Endothelial cell of umbilical vein (primary cell): ENCODE measurements around the gene ARL2BP.
"Not testable (repeated sequence)": the region's sequence is repeated elsewhere in the genome, so short reads cannot be mapped to it uniquely, and the experiment has no call there.

ENCODE experiments used
- EZH2 ChIP-seq: IDR thresholded peaks from 2 replicates; pipeline ENCODE4 v1.6.1; 2012; ENCODE audit warnings: borderline replicate concordance, low read depth, mild to moderate bottlenecking, moderate library complexity, low read length, inconsistent platforms; ENCODE audit not compliant: severe bottlenecking
- FOS ChIP-seq: IDR thresholded peaks from 2 replicates; pipeline ENCODE4 v1.6.1; 2011; ENCODE audit warnings: mild to moderate bottlenecking, low read length, moderate library complexity, borderline replicate concordance; ENCODE audit not compliant: insufficient read depth
- JUN ChIP-seq: IDR thresholded peaks from 2 replicates; pipeline ENCODE4 v1.6.1; 2011; ENCODE audit warnings: borderline replicate concordance, low read depth; ENCODE audit not compliant: insufficient read length, insufficient read depth
- POLR2A ChIP-seq: IDR thresholded peaks from 2 replicates; pipeline ENCODE4 v1.6.1; 2012; ENCODE audit warnings: low read depth, mild to moderate bottlenecking, control low read depth, low read length
- POLR2AphosphoS5 ChIP-seq: IDR thresholded peaks from 2 replicates; pipeline ENCODE4 v1.6.1; 2012; ENCODE audit warnings: low read depth, mild to moderate bottlenecking, control low read depth, low read length, moderate library complexity; ENCODE audit not compliant: insufficient read depth
- TF ChIP-seq, protein P1 (sequence below), 2 donors: IDR thresholded peaks; 1 replicate in 1 of 2; 2 replicates in 1 of 2; pipeline ENCODE4 v1.5.1; 2011; ENCODE audit warnings: low read length in 2 of 2, mild to moderate bottlenecking in 2 of 2, moderate library complexity in 2 of 2, control low read depth in 1 of 2, inconsistent platforms in 1 of 2, low read depth in 1 of 2; ENCODE audit not compliant: insufficient read depth in 1 of 2; ENCODE audit errors: extremely low read depth in 1 of 2

DNA sequence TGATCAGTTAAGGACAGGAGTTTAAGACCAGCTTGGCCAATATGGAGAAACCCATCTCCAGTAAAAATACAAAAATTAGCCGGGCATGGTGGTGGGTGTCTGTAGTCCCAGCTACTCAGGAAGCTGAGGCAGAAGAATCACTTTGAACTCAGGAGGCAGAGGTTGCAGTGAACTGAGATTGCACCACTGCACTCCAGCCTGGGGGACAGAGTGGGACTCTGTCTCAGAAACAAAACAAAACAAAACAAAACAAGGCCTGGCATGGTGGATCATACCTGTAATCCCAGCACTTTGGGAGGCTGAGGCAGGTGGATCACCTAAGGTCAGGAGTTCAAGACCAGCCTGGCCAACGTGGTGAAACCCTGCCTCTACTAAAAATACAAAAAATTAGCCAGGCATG lies 22.3 kb downstream of the ARL2BP start:
- TF ChIP-seq FOS, POLR2AphosphoS5, POLR2A, JUN, EZH2: not testable (repeated sequence)
- TF ChIP-seq, protein P1, sequence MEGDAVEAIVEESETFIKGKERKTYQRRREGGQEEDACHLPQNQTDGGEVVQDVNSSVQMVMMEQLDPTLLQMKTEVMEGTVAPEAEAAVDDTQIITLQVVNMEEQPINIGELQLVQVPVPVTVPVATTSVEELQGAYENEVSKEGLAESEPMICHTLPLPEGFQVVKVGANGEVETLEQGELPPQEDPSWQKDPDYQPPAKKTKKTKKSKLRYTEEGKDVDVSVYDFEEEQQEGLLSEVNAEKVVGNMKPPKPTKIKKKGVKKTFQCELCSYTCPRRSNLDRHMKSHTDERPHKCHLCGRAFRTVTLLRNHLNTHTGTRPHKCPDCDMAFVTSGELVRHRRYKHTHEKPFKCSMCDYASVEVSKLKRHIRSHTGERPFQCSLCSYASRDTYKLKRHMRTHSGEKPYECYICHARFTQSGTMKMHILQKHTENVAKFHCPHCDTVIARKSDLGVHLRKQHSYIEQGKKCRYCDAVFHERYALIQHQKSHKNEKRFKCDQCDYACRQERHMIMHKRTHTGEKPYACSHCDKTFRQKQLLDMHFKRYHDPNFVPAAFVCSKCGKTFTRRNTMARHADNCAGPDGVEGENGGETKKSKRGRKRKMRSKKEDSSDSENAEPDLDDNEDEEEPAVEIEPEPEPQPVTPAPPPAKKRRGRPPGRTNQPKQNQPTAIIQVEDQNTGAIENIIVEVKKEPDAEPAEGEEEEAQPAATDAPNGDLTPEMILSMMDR (IDR thresholded peaks at IDR 0.05; ENCODE audit: extremely low read depth in 1 of 2, insufficient read depth in 1 of 2, low read depth in 1 of 2, low read length in 2 of 2): not testable (repeated sequence)
